ENCODE measurements around the gene F13B. TPM values are rescaled to one million over a fixed set of nuclear protein-coding genes. Genes with fewer than 3 reads are reported as not detected.

The F13B gene
- total RNA-seq, 1 experiment from 2014 or later: 0.24 TPM

Other genes starting within 250 kb of the F13B start
- not detected in 2 replicates for gene CFHR1, start 247.5 kb downstream of the F13B start, total RNA-seq (2014; rRNA removed; shearing (Covaris generic))
- gene CFHR4, start 179.2 kb downstream of the F13B start, total RNA-seq (2014; rRNA removed; shearing (Covaris generic)): not detected in 2 replicates
- gene CFHR2, start 123.5 kb downstream of the F13B start, total RNA-seq (2014; rRNA removed; shearing (Covaris generic)): not detected in 2 replicates
- gene CFHR5, start 89.7 kb downstream of the F13B start, total RNA-seq (2014; rRNA removed; shearing (Covaris generic)): not detected in 2 replicates
- gene ASPM, start 79.4 kb upstream of the F13B start, total RNA-seq (2014; rRNA removed; shearing (Covaris generic)): 101 and 119 TPM in 2 replicates
- 12.9 and 16.0 TPM in 2 replicates for gene ZBTB41, start 134.0 kb upstream of the F13B start, total RNA-seq (2014; rRNA removed; shearing (Covaris generic))
- gene CRB1, start 201.0 kb upstream of the F13B start, total RNA-seq (2014; rRNA removed; shearing (Covaris generic)): not detected in 2 replicates